ENCODE measurements around the gene CNGA3.

- TF ChIP-seq EZH2 (IDR thresholded peaks at IDR 0.05; ENCODE audit: insufficient read depth, poor library complexity, severe bottlenecking) (no peak), EZH2phosphoT487 (IDR thresholded peaks at IDR 0.05; ENCODE audit: insufficient read depth, low read depth) (no peak)
Measured at GRCh38 chr2:98377544-98377943, 31.3 kb downstream of the CNGA3 start.
